Karpas-422 (cell line): Measurements from ENCODE around the gene MYADML2. TPM values are rescaled to one million over a fixed set of nuclear protein-coding genes. Genes with fewer than 3 reads are reported as not detected.

Source experiments
- DNase-seq: peaks from one replicate; pipeline ENCODE4 v3.0.0-alpha.2; 2015
- H2AFZ ChIP-seq: fragments of 200-600 bp; sonication (generic); 2 replicates; pipeline ENCODE4 v1.6.1; 2014; ENCODE audit warnings: antibody characterized with exemption, low read length, mixed read lengths
- H3K27ac ChIP-seq: fragments of 200-600 bp; sonication (generic); 2 replicates; pipeline ENCODE4 v1.5.1; 2014; ENCODE audit warnings: mild to moderate bottlenecking, low read length, moderate library complexity
- H3K27me3 ChIP-seq: fragments of 200-600 bp; sonication (generic); 2 replicates; pipeline ENCODE4 v1.6.1; 2014; ENCODE audit warnings: low read length, mixed read lengths
- H3K36me3 ChIP-seq: fragments of 200-600 bp; sonication (generic); 2 replicates; pipeline ENCODE4 v1.6.1; 2014; ENCODE audit warnings: low read length, mixed read lengths; ENCODE audit not compliant: insufficient read depth
- H3K4me1 ChIP-seq: fragments of 200-600 bp; sonication (generic); 2 replicates; pipeline ENCODE4 v1.6.1; 2014; ENCODE audit warnings: mild to moderate bottlenecking, low read length, mixed read lengths
- H3K4me2 ChIP-seq: fragments of 200-600 bp; sonication (generic); 2 replicates; pipeline ENCODE4 v1.6.1; 2014; ENCODE audit warnings: low read length, low read depth, mild to moderate bottlenecking; ENCODE audit not compliant: poor library complexity, severe bottlenecking
- H3K4me3 ChIP-seq: fragments of 200-600 bp; sonication (generic); 2 replicates; pipeline ENCODE4 v1.5.1; 2014; ENCODE audit warnings: mild to moderate bottlenecking, antibody characterized with exemption, low read length, mixed read lengths
- H3K79me2 ChIP-seq: fragments of 200-600 bp; sonication (generic); 2 replicates; pipeline ENCODE4 v1.6.1; 2014; ENCODE audit warnings: mild to moderate bottlenecking, low read length, mixed read lengths
- H3K9ac ChIP-seq: fragments of 200-600 bp; sonication (generic); 2 replicates; pipeline ENCODE4 v1.6.0; 2014; ENCODE audit warnings: low read length
- H3K9me2 ChIP-seq: fragments of 200-600 bp; sonication (generic), shearing (Covaris generic); replicated peaks from 2 replicates; pipeline ENCODE4 v1.6.0; 2014; ENCODE audit warnings: mild to moderate bottlenecking, low read length, moderate library complexity; ENCODE audit not compliant: insufficient read depth
- H3K9me3 ChIP-seq: fragments of 300-700, 200-600 bp; sonication (generic); 2 replicates; pipeline ENCODE4 v1.6.1; 2014; ENCODE audit warnings: low read length, mixed read lengths
- H4K20me1 ChIP-seq: fragments of 200-600 bp; sonication (generic); 2 replicates; pipeline ENCODE4 v1.6.1; 2014; ENCODE audit warnings: mild to moderate bottlenecking, antibody characterized with exemption, low read length, low read depth; ENCODE audit not compliant: insufficient read depth
- total RNA-seq: library from RNA; depleted of rRNA; stranded (reverse); fragments of >200 nt; shearing (Covaris generic); gene quantifications from 2 replicates; pipeline ENCODE4 v1.2.3, GENCODE V29; 2014; ENCODE audit warnings: low replicate concordance

Gene MYADML2
- total RNA-seq, 1 experiment from 2014 or later: not detected

DNA sequence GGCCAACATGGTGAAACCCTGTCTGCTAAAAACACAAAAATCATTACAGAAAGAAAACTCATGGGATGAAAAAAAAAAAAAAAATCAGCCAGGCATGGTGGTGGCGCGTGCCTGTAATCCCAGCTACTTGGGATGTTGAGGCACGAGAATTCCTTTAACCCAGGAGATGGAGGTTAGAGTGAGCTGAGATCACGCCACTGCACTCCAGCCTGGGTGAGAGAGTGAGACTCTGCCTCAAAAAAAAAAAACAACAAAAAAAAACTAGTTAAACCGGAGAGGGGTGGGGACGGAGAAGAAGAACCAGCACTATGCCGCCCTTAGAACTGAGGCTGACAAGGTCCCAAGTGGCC is 21.3 kb upstream of the MYADML2 start:
- no peaks in the 10 kb centered on the region for H3K79me2 ChIP-seq
- H3K4me1 ChIP-seq: peaks cover 23% of the 10 kb centered on the region
- peak overlapping the region; percentile 71 for H3K9ac ChIP-seq
- H3K27me3 ChIP-seq: no peaks in the 10 kb centered on the region
- no peaks in the 10 kb centered on the region for H4K20me1 ChIP-seq
- no peaks in the 10 kb centered on the region for H3K9me3 ChIP-seq
- DNase-seq: no peak
- H3K4me2 ChIP-seq: peak overlapping the region; percentile 75
- peak overlapping the region; percentile 62; the same call in 1 of the 2 replicates for H3K4me3 ChIP-seq
- peak overlapping the region; percentile 94; the same call in 1 of the 2 replicates for H2AFZ ChIP-seq
- no peaks in the 10 kb centered on the region for H3K9me2 ChIP-seq
- H3K27ac ChIP-seq: no peak overlapping the region
- no peaks in the 10 kb centered on the region for H3K36me3 ChIP-seq

- H3K4me3 ChIP-seq: peak overlapping the region; percentile 62
- H3K9me2 ChIP-seq: no peaks in the 10 kb centered on the region
- H3K79me2 ChIP-seq: no peaks in the 10 kb centered on the region
- peak overlapping the region; percentile 71 for H3K9ac ChIP-seq
- H3K4me1 ChIP-seq: peaks cover 23% of the 10 kb centered on the region
- no peaks in the 10 kb centered on the region for H4K20me1 ChIP-seq
- peak overlapping the region; percentile 94 for H2AFZ ChIP-seq
- H3K36me3 ChIP-seq: no peaks in the 10 kb centered on the region
- DNase-seq: peak; percentile 90
- no peak overlapping the region for H3K27ac ChIP-seq
- no peaks in the 10 kb centered on the region for H3K27me3 ChIP-seq
- no peaks in the 10 kb centered on the region for H3K9me3 ChIP-seq
- peak overlapping the region; percentile 75 for H3K4me2 ChIP-seq
Observed at GRCh38 chr17:81967533-81968395, 20.7 kb upstream of the MYADML2 start.

DNA sequence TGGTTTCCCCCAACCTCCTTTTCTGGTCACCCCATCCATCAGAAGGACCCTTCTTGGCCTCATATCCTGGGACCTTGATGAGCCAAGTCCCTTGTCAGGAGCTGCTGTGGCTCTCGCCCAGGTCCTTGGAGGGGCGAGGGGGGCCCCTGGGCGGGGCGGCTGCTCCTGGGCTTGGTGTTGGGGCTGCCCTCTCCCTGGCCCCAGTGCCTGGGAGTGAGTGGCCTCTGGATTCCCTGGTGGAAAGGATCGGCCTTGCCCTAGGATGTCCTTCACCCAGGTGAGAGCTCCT is 20.2 kb upstream of the MYADML2 start:
- peak overlapping the region; percentile 62; the same call in 1 of the 2 replicates for H3K4me3 ChIP-seq
- peak overlapping the region; percentile 71 for H3K9ac ChIP-seq

DNA sequence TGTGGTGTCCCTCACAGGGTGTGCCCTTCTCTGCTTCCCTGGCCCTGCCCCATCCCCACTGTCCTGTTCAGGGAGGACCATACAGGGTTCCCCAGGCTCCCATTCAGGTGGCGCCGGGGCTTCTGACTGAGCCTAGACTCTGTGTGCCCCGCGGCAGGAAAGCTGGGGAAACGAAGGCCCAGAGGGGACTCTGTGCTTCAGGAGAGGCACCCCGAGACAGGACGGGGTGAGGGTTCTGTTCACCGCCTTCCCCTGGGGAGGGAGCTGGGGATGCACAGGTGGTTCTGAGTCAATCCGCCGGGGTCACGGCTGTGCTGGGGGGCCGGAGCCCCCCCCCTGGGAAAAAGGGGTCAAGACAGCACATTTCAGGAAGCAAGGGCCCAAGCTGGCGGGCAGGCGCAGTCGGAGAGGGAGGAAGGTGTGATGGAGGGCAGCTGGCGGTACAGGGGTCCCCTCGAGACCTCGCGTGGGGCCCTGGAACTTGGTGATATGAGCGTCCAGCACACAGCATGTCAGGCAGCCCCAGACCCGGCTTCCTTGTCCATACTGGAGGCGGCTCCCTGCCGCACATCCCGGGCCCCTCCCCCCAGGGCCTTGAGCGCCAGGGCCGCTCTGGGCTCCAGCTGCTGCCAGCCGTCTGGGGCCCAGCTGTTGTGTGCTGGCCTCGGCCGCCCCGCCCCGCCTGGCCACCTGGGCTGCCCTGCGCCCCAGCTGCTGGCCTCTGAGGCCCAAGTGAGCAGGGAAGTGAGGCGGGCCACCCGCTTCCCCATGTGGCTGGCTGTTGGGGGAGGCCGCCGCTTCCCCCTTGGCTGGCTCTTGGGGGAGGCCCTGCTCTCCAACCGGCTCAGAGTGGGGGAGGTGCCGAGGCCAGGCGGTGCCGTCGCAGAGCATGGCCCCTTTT is 19.6 kb upstream of the MYADML2 start:
- no peaks in the 10 kb centered on the region for H3K9me3 ChIP-seq
- H2AFZ ChIP-seq: peak overlapping the region; percentile 94; the same call in 1 of the 2 replicates
- no peaks in the 10 kb centered on the region for H4K20me1 ChIP-seq
- H3K27me3 ChIP-seq: no peaks in the 10 kb centered on the region
- peak overlapping the region; percentile 75 for H3K4me2 ChIP-seq
- peak overlapping the region; percentile 62; the same call in 1 of the 2 replicates for H3K4me3 ChIP-seq
- H3K79me2 ChIP-seq: no peaks in the 10 kb centered on the region
- no peaks in the 10 kb centered on the region for H3K9me2 ChIP-seq
- H3K36me3 ChIP-seq: no peaks in the 10 kb centered on the region
- H3K9ac ChIP-seq: peak overlapping the region; percentile 71
- H3K4me1 ChIP-seq: peaks cover 23% of the 10 kb centered on the region
- DNase-seq: peak; percentile 65
- no peak overlapping the region for H3K27ac ChIP-seq

More for the DNA sequence above, 20.2 kb upstream of the MYADML2 start:
- peak overlapping the region; percentile 94 for H2AFZ ChIP-seq
- no peaks in the 10 kb centered on the region for H3K9me2 ChIP-seq
- no peak overlapping the region for H3K27ac ChIP-seq
- H3K79me2 ChIP-seq: no peaks in the 10 kb centered on the region
- H4K20me1 ChIP-seq: no peaks in the 10 kb centered on the region
- H3K36me3 ChIP-seq: no peaks in the 10 kb centered on the region
- peaks cover 23% of the 10 kb centered on the region for H3K4me1 ChIP-seq
- no peak for DNase-seq
- peak overlapping the region; percentile 75 for H3K4me2 ChIP-seq
- H3K27me3 ChIP-seq: no peaks in the 10 kb centered on the region
- no peaks in the 10 kb centered on the region for H3K9me3 ChIP-seq

DNA sequence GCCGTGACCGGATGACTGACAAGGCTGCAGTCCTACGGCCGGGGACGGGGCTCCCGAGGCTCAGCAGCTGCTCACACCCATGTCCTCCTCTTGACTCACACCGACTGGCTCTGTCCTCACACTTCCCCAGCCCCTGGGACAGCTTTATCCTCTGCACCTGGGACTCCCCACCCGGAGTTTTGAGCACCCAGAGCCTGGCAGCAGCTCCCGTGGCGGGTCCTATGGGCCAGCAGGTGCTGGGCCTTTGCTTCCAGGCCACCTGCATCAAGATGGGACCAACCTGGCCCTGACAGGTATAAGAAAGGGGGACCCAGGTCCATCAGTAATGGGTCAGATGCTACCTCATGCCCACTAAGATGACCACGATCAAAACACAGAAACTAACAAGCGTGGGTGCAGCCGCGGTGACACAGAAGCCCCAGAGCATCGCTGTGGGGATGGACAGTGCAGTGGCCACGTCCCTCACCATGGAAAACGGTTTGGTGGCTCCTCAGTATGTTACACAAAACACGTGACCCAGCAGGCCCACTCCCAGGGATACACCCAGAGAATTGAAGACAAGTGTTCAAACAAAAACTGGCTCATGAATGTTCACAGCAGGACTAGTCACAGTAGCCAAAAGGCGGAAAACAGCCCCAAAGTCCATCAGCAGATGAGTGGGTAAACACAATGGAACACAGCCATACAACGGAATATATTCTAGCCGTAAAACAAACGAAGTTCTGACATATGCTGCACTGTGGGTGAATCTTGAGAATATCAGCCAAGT is 17.2 kb upstream of the MYADML2 start:
- Histone ChIP-seq H4K20me1 (no peaks in the 10 kb centered on the region), H3K9me2 (no peaks in the 10 kb centered on the region), H3K27ac (no peak overlapping the region), H3K36me3 (no peaks in the 10 kb centered on the region), H3K9me3 (no peaks in the 10 kb centered on the region), H3K4me2 (no peak overlapping the region), H2AFZ (no peak overlapping the region), H3K4me1 (peaks cover 23% of the 10 kb centered on the region), H3K27me3 (no peaks in the 10 kb centered on the region), H3K4me3 (no peak overlapping the region), H3K9ac (no peak overlapping the region), H3K79me2 (no peaks in the 10 kb centered on the region)
- no peak for DNase-seq

- H3K27ac ChIP-seq: no peak overlapping the region
- H3K9me2 ChIP-seq: no peaks in the 10 kb centered on the region
- H4K20me1 ChIP-seq: no peaks in the 10 kb centered on the region
- H3K79me2 ChIP-seq: no peaks in the 10 kb centered on the region
- H3K4me3 ChIP-seq: no peak overlapping the region
- no peaks in the 10 kb centered on the region for H3K9me3 ChIP-seq
- H2AFZ ChIP-seq: no peak overlapping the region
- H3K9ac ChIP-seq: no peak overlapping the region
- no peaks in the 10 kb centered on the region for H3K36me3 ChIP-seq
- peaks cover 14% of the 10 kb centered on the region for H3K4me1 ChIP-seq
- DNase-seq: no peak
- H3K4me2 ChIP-seq: no peak overlapping the region
- H3K27me3 ChIP-seq: no peaks in the 10 kb centered on the region
Observed at GRCh38 chr17:81962499-81963441, 15.7 kb upstream of the MYADML2 start.
